Measurements from ENCODE around the gene ATP1B3.

ATP1B3 gene

GRCh38 chr3:141876381-141876890, at the start of gene ATP1B3 (continued):
- no peak for TF ChIP-seq ZFP69B (tag by site-specific recombination; IDR thresholded peaks at IDR 0.05)
- no peak for TF ChIP-seq FEZF1 (tag by site-specific recombination; IDR thresholded peaks at IDR 0.05)
- TF ChIP-seq, protein P1, sequence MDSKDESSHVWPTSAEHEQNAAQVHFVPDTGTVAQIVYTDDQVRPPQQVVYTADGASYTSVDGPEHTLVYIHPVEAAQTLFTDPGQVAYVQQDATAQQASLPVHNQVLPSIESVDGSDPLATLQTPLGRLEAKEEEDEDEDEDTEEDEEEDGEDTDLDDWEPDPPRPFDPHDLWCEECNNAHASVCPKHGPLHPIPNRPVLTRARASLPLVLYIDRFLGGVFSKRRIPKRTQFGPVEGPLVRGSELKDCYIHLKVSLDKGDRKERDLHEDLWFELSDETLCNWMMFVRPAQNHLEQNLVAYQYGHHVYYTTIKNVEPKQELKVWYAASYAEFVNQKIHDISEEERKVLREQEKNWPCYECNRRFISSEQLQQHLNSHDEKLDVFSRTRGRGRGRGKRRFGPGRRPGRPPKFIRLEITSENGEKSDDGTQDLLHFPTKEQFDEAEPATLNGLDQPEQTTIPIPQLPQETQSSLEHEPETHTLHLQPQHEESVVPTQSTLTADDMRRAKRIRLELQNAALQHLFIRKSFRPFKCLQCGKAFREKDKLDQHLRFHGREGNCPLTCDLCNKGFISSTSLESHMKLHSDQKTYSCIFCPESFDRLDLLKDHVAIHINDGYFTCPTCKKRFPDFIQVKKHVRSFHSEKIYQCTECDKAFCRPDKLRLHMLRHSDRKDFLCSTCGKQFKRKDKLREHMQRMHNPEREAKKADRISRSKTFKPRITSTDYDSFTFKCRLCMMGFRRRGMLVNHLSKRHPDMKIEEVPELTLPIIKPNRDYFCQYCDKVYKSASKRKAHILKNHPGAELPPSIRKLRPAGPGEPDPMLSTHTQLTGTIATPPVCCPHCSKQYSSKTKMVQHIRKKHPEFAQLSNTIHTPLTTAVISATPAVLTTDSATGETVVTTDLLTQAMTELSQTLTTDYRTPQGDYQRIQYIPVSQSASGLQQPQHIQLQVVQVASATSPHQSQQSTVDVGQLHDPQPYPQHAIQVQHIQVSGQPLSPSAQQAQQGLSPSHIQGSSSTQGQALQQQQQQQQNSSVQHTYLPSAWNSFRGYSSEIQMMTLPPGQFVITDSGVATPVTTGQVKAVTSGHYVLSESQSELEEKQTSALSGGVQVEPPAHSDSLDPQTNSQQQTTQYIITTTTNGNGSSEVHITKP (tag by site-specific recombination; IDR thresholded peaks at IDR 0.05), result no peak
- no peak for TF ChIP-seq OVOL3 (tag by site-specific recombination; IDR thresholded peaks at IDR 0.05)
- no peak for TF ChIP-seq ZNF366 (tag by site-specific recombination; conservative IDR thresholded peaks at IDR 0.05)
- no peak for TF ChIP-seq ZNF138 (tag by site-specific recombination; IDR thresholded peaks at IDR 0.05; ENCODE audit: borderline replicate concordance)
- no peak for TF ChIP-seq ZNF37A (tag by site-specific recombination; IDR thresholded peaks at IDR 0.05)
- TF ChIP-seq BCL11B (tag by site-specific recombination; IDR thresholded peaks at IDR 0.05; ENCODE audit: low read depth), result no peak
- TF ChIP-seq ZNF529 (tag by site-specific recombination; IDR thresholded peaks at IDR 0.05; ENCODE audit: insufficient replicate concordance), result no peak
- TF ChIP-seq ZBTB21 (tag by site-specific recombination; IDR thresholded peaks at IDR 0.05), result no peak
- TF ChIP-seq, protein P2, sequence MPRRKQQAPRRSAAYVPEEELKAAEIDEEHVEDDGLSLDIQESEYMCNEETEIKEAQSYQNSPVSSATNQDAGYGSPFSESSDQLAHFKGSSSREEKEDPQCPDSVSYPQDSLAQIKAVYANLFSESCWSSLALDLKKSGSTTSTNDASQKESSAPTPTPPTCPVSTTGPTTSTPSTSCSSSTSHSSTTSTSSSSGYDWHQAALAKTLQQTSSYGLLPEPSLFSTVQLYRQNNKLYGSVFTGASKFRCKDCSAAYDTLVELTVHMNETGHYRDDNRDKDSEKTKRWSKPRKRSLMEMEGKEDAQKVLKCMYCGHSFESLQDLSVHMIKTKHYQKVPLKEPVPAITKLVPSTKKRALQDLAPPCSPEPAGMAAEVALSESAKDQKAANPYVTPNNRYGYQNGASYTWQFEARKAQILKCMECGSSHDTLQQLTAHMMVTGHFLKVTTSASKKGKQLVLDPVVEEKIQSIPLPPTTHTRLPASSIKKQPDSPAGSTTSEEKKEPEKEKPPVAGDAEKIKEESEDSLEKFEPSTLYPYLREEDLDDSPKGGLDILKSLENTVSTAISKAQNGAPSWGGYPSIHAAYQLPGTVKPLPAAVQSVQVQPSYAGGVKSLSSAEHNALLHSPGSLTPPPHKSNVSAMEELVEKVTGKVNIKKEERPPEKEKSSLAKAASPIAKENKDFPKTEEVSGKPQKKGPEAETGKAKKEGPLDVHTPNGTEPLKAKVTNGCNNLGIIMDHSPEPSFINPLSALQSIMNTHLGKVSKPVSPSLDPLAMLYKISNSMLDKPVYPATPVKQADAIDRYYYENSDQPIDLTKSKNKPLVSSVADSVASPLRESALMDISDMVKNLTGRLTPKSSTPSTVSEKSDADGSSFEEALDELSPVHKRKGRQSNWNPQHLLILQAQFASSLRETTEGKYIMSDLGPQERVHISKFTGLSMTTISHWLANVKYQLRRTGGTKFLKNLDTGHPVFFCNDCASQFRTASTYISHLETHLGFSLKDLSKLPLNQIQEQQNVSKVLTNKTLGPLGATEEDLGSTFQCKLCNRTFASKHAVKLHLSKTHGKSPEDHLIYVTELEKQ (tag by site-specific recombination; IDR thresholded peaks at IDR 0.05; ENCODE audit: borderline replicate concordance), result no peak
- TF ChIP-seq ZNF777 (tag by site-specific recombination; IDR thresholded peaks at IDR 0.05; ENCODE audit: borderline replicate concordance), result no peak
- peak; percentile 64; the same call in 1 of the 2 replicates for TF ChIP-seq PBX3 (CRISPR knock-in tag; IDR thresholded peaks at IDR 0.05)
- TF ChIP-seq, protein P3, sequence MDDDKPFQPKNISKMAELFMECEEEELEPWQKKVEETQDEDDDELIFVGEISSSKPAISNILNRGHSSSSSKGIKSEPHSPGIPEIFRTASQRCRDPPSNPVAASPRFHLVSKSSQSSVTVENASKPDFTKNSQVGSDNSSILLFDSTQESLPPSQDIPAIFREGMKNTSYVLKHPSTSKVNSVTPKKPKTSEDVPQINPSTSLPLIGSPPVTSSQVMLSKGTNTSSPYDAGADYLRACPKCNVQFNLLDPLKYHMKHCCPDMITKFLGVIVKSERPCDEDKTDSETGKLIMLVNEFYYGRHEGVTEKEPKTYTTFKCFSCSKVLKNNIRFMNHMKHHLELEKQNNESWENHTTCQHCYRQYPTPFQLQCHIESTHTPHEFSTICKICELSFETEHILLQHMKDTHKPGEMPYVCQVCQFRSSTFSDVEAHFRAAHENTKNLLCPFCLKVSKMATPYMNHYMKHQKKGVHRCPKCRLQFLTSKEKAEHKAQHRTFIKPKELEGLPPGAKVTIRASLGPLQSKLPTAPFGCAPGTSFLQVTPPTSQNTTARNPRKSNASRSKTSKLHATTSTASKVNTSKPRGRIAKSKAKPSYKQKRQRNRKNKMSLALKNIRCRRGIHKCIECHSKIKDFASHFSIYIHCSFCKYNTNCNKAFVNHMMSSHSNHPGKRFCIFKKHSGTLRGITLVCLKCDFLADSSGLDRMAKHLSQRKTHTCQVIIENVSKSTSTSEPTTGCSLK (tag by site-specific recombination; IDR thresholded peaks at IDR 0.05), result no peak
- TF ChIP-seq ZNF76 (tag by site-specific recombination; IDR thresholded peaks at IDR 0.05; ENCODE audit: borderline replicate concordance, low read depth), result no peak
- no peak for TF ChIP-seq ZNF266 (tag by site-specific recombination; IDR thresholded peaks at IDR 0.05; ENCODE audit: low read depth)
- no peak for TF ChIP-seq ZNF626 (tag by site-specific recombination; IDR thresholded peaks at IDR 0.05)
- 0 out of 2 replicates have a peak, but pooled peaks have one; percentile 63 for TF ChIP-seq HOXC10 (CRISPR knock-in tag; IDR thresholded peaks at IDR 0.05)
- TF ChIP-seq, protein P4, sequence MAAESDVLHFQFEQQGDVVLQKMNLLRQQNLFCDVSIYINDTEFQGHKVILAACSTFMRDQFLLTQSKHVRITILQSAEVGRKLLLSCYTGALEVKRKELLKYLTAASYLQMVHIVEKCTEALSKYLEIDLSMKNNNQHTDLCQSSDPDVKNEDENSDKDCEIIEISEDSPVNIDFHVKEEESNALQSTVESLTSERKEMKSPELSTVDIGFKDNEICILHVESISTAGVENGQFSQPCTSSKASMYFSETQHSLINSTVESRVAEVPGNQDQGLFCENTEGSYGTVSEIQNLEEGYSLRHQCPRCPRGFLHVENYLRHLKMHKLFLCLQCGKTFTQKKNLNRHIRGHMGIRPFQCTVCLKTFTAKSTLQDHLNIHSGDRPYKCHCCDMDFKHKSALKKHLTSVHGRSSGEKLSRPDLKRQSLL (tag by site-specific recombination; IDR thresholded peaks at IDR 0.05), result no peak
- no peak for TF ChIP-seq SP3 (tag by site-specific recombination; IDR thresholded peaks at IDR 0.05)
- no peak for TF ChIP-seq MZF1 (tag by site-specific recombination; IDR thresholded peaks at IDR 0.05; ENCODE audit: borderline replicate concordance)
- TF ChIP-seq ZBTB26 (tag by site-specific recombination; optimal IDR thresholded peaks at IDR 0.05), result peak; percentile 82
- TF ChIP-seq, protein P5, sequence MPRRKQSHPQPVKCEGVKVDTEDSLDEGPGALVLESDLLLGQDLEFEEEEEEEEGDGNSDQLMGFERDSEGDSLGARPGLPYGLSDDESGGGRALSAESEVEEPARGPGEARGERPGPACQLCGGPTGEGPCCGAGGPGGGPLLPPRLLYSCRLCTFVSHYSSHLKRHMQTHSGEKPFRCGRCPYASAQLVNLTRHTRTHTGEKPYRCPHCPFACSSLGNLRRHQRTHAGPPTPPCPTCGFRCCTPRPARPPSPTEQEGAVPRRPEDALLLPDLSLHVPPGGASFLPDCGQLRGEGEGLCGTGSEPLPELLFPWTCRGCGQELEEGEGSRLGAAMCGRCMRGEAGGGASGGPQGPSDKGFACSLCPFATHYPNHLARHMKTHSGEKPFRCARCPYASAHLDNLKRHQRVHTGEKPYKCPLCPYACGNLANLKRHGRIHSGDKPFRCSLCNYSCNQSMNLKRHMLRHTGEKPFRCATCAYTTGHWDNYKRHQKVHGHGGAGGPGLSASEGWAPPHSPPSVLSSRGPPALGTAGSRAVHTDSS (tag by site-specific recombination; IDR thresholded peaks at IDR 0.05), result no peak
- TF ChIP-seq ZBTB48 (tag by site-specific recombination; IDR thresholded peaks at IDR 0.05), result no peak
- no peak for TF ChIP-seq ZNF768 (tag by site-specific recombination; IDR thresholded peaks at IDR 0.05)
- TF ChIP-seq GLI2 (tag by site-specific recombination; IDR thresholded peaks at IDR 0.05; ENCODE audit: borderline replicate concordance, low read depth), result no peak
